Lower leg skin (tissue), 4 donors: Measurements from ENCODE around the gene ABCF3. TPM values are rescaled to one million over a fixed set of nuclear protein-coding genes. Genes with fewer than 3 reads are reported as not detected.

Experiments
- DNase-seq, 2 donors: peaks; one replicate each; pipeline ENCODE4 v3.0.0-alpha.2; 2019; ENCODE audit warnings: low spot score in 2 of 2
- H3K4me3 ChIP-seq: fragments of 200-600 bp; sonication (generic); 2 replicates; pipeline ENCODE4 v1.5.1; 2017; ENCODE audit warnings: mild to moderate bottlenecking, low read depth; ENCODE audit not compliant: poor library complexity, severe bottlenecking
- POLR2A ChIP-seq, 2 donors: fragments of 450-650 bp; IDR thresholded peaks; one replicate each; pipeline ENCODE4 v1.6.1; 2016 to 2017; ENCODE audit warnings: antibody characterized with exemption in 2 of 2, mild to moderate bottlenecking in 1 of 2, moderate library complexity in 1 of 2
- WGBS, 2 donors: methylation state at CpG; one replicate each; pipeline ENCODE4 v1.1.5; 2018; 5-methylcytosine and 5-hydroxymethylcytosine counted together
- intact Hi-C: fragments of 100-400 bp; cut with DNase I; formaldehyde crosslinking; loops from one replicate; pipeline ENCODE4 v1.15.0; 2023; ENCODE audit warnings: low total_unique reads
- total RNA-seq, 4 donors: library from RNA; depleted of rRNA; stranded (reverse); fragments of >200 nt; gene quantifications; one replicate each; pipeline ENCODE4 v1.1.0, GENCODE V29; 2016
- TF ChIP-seq, protein P1 (sequence below), 3 donors: fragments of 450-650 bp; IDR thresholded peaks; one replicate each; pipeline ENCODE4 v1.5.1; 2016; ENCODE audit warnings: antibody characterized with exemption in 3 of 3, mild to moderate bottlenecking in 3 of 3, moderate library complexity in 2 of 3

The ABCF3 gene
- total RNA-seq, 4 donors from 2014 or later, result 47.6 to 62.9 (median 53.6) TPM

DNA sequence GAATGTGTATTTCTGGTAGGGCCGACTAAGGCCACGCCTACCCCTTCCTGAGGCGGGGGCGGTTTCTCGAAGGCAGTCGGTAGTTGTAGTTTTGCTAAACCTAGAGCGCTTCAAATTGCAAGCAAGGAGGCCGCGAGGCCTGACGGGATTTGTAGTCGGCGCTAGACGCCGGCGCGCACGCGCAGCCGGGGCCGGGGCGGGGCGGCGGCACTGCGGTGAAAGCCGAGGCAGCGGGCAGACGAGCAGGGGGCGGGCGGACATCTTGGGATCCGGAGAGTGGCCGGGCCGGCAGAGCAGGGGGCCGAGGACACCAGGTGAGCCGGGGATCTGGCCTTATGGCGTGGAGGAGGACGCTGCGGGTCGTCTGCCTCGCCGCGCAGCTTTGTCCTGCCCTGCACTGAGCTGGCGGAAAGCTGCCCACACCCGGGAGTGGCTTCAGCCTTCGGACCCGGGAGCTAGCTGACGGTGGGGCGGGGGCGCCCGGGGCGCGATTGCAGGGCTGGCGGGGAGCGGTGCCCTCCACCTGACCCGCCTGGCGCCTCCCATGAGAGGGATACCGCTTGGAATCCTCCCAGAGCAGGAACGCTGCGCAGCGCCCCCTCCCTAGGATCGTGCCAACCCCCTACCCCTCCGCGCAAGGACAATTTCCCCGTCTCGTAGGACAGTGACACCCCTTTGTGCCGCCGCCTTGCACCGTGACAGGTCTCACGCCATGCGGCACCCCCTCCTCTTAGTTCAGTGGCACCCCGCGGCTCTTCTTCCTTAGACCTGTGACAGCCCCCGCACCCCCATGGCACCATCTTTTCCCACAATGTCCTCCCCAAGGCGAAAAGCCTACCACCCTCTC, 11.1 kb upstream of the ABCF3 start, which contains the start of gene AP2M1:
AP2M1 (plus strand) TSS at position 210 of the 847 bp plus-strand sequence. CDS start 2,139 bp downstream, outside the sequence.
- TF ChIP-seq, protein P1, sequence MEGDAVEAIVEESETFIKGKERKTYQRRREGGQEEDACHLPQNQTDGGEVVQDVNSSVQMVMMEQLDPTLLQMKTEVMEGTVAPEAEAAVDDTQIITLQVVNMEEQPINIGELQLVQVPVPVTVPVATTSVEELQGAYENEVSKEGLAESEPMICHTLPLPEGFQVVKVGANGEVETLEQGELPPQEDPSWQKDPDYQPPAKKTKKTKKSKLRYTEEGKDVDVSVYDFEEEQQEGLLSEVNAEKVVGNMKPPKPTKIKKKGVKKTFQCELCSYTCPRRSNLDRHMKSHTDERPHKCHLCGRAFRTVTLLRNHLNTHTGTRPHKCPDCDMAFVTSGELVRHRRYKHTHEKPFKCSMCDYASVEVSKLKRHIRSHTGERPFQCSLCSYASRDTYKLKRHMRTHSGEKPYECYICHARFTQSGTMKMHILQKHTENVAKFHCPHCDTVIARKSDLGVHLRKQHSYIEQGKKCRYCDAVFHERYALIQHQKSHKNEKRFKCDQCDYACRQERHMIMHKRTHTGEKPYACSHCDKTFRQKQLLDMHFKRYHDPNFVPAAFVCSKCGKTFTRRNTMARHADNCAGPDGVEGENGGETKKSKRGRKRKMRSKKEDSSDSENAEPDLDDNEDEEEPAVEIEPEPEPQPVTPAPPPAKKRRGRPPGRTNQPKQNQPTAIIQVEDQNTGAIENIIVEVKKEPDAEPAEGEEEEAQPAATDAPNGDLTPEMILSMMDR (IDR thresholded peaks at IDR 0.05), result no peak
- TF ChIP-seq POLR2A (IDR thresholded peaks at IDR 0.05), result peak in 1 of 2 donors; percentile 40
- peak; percentile 99 for DNase-seq
- intact Hi-C loops, result no loop called here
- peak within 1 kb of the TSS; percentile 98 for H3K4me3 ChIP-seq
- WGBS, 2 donors, result 1% methylated on average over 48 to 63 of the region's 73 CpGs

- TF ChIP-seq, protein P1 (IDR thresholded peaks at IDR 0.05), result no peak
- TF ChIP-seq POLR2A (IDR thresholded peaks at IDR 0.05), result no peak
- peak overlapping the region; percentile 98 for H3K4me3 ChIP-seq
- DNase-seq, result no peak
- intact Hi-C loops, result no loop called here
- 12 to 16% methylated on average over 8 of the region's 8 CpGs for WGBS, 2 donors
Measured at GRCh38 chr3:184175506-184175905, 10.5 kb upstream of the ABCF3 start.

DNA sequence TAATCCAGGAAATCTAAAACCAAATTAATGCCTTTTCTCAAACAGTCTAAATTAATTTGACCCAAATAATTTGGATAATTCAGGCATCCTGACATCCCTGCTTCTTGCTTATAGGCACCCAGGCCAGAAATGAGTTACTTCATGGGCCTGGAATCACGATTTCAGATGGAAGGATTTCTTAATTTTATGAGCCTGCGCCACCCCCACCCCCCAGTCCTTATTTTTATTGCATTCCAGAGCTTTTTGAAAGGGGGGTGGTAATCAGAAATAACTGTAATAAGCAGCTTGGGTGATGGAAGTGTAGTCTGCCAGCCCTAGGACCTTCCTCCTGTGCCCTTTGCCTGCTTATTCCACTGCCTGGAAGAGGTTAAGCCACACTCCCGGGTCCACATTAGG, 10.0 kb upstream of the ABCF3 start:
- TF ChIP-seq, protein P1 (IDR thresholded peaks at IDR 0.05), result no peak
- TF ChIP-seq POLR2A (IDR thresholded peaks at IDR 0.05), result no peak
- intact Hi-C loops, result no loop called here
- no peak for DNase-seq
- peak overlapping the region; percentile 98 for H3K4me3 ChIP-seq
- 19 to 22% methylated on average over 3 of the region's 3 CpGs for WGBS, 2 donors

GRCh38 chr3:184176377-184177330, 9.3 kb upstream of the ABCF3 start:
- DNase-seq, result peak; percentile 60 to 93
- intact Hi-C loops, result no loop called here
- TF ChIP-seq, protein P1 (IDR thresholded peaks at IDR 0.05), result no peak
- no peak for TF ChIP-seq POLR2A (IDR thresholded peaks at IDR 0.05)
- no peak overlapping the region for H3K4me3 ChIP-seq
- 26 to 37% methylated on average over 19 of the region's 19 CpGs for WGBS, 2 donors

DNA sequence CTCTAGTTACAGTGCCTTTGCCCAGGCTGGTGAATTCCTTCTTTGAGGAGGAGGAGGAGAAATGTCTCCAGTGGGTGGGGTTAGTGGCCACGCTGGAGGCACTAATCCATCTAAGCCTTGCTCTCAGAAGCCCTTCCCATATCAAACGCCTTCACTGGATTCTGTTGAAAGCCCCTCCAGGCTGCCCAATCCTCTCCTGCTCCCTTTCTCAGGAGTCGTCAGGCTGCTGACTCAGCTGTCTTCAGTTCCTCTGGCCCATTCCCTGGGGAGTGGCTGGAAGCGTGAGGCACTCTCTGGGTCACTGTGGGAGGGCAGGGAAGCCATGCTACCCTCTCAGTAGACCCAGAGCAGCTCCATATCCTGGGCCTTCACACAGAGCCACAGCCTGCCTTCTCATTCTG, 8.7 kb upstream of the ABCF3 start:
- 21 to 35% methylated on average over 4 of the region's 4 CpGs for WGBS, 2 donors
- DNase-seq, result no peak
- H3K4me3 ChIP-seq, result no peak overlapping the region
- TF ChIP-seq, protein P1 (IDR thresholded peaks at IDR 0.05), result no peak
- TF ChIP-seq POLR2A (IDR thresholded peaks at IDR 0.05), result no peak
- intact Hi-C loops, result no loop called here
